Psoas muscle (tissue), 8 donors: ENCODE results near the gene XRRA1. TPM values are rescaled to one million over a fixed set of nuclear protein-coding genes. Genes with fewer than 3 reads are reported as not detected.

ENCODE experiments used
- ATAC-seq, 4 donors: fragments of 200-7000 bp; cut with Tn5 transposase; one replicate each; pipeline ENCODE4 v1.9.1; 2020; ENCODE audit warnings: moderate library complexity in 3 of 4, mild to moderate bottlenecking in 2 of 4
- DNase-seq, 2 donors: peaks; one replicate each; pipeline ENCODE4 v3.0.0-alpha.2; 2020
- H3K27ac ChIP-seq: fragments of 200-600 bp; one replicate; pipeline ENCODE4 v1.8.0; 2022
- H3K27me3 ChIP-seq, 3 donors: fragments of 200-600 bp in 1 of 3; one replicate each; pipeline versions ENCODE4 v1.6.1 to v1.8.0; 2013 to 2022; ENCODE audit warnings: low read length in 2 of 3, mild to moderate bottlenecking in 2 of 3, moderate library complexity in 1 of 3; ENCODE audit not compliant: insufficient read depth in 3 of 3
- H3K36me3 ChIP-seq, 2 donors: fragments of 200-600 bp in 1 of 2; one replicate each; pipeline versions ENCODE4 v1.6.1 to v1.8.0; 2013 to 2022; ENCODE audit warnings: low read depth in 1 of 2, mild to moderate bottlenecking in 1 of 2, moderate library complexity in 1 of 2; ENCODE audit not compliant: insufficient read depth in 1 of 2
- H3K4me1 ChIP-seq: fragments of 200-600 bp; one replicate; pipeline ENCODE4 v1.8.0; 2022
- H3K4me3 ChIP-seq: fragments of 200-600 bp; one replicate; pipeline ENCODE4 v1.8.0; 2022; ENCODE audit warnings: mild to moderate bottlenecking
- H3K9me3 ChIP-seq: fragments of 200-600 bp; one replicate; pipeline ENCODE4 v1.8.0; 2022
- CTCF ChIP-seq: fragments of 200-600 bp; IDR thresholded peaks from one replicate; pipeline ENCODE4 v1.8.0; 2022; ENCODE audit warnings: antibody characterized with exemption
- WGBS, 3 donors: extraction: QIAGEN DNeasy Blood & Tissue Kit; methylation state at CpG; one replicate each; pipeline versions ENCODE4 v1.1.6 to v1.1.7; 2013; 5-methylcytosine and 5-hydroxymethylcytosine counted together
- intact Hi-C, 2 donors: fragments of 100-400 bp; cut with DNase I; formaldehyde crosslinking; loops; one replicate each; pipeline versions ENCODE4 v1.11.0 to v1.14.2; 2022
- polyA plus RNA-seq, 3 donors: library from polyadenylated mRNA; stranded (reverse); fragments of 200-250 nt; gene quantifications; one replicate each; pipeline ENCODE4 v1.2.3, GENCODE V29; 2013
- total RNA-seq, 4 donors: library from RNA; stranded (reverse); fragmentation: NEBNext Ultra II Directional in 2 of 4; extraction: Animal tissue kit (Norgen Biotek cat#: 25700) in 2 of 4; gene quantifications; one replicate each; pipeline versions ENCODE4 v1.2.1 to v1.2.4, GENCODE V29; 2021 to 2023
- donor health status: healthy with polysubstance abuse.
- donor health status: DM: no; HTN: no; CAD: no; lungs with moderate emphysema.
- donor health status: Bipolar disorder and iron deficiency.
- donor health status: healthy.
- donor health status: DM: yes; HTN: yes; CAD: no.
- donor health status: DM: no; HTN: no; CAD: no.
- donor health status: DM: no; HTN: no; CAD: no.
- donor health status: DM: yes; HTN: yes; CAD: no.

The XRRA1 gene
- total and polyA plus RNA-seq, 7 donors, result 3.1 to 15.1 (median 6.9) TPM

- ATAC-seq (no peak), DNase-seq (no peak)
- 90 to 91% (median 91%) methylated on average over 5 of the region's 5 CpGs for WGBS, 3 donors
- no peaks in the 10 kb centered on the region for H3K9me3 ChIP-seq
- no peak overlapping the region for H3K4me3 ChIP-seq
- no peaks in the 10 kb centered on the region for H3K4me1 ChIP-seq
- H3K27me3 ChIP-seq, result no peaks in the 10 kb centered on the region
- H3K36me3 ChIP-seq, result peaks cover 14 to 84% of the 10 kb centered on the region in 2 donors
- H3K27ac ChIP-seq, result no peak overlapping the region
- intact Hi-C loops, result no loop called here
- TF ChIP-seq CTCF, result no peak
These were observed 11.9 kb downstream of the XRRA1 start for GRCh38 chr11:74936976-74937375.

- ATAC-seq (no peak), DNase-seq (no peak)
- Histone ChIP-seq H3K4me3 (no peak overlapping the region), H3K36me3 (peaks cover 14 to 88% of the 10 kb centered on the region in 2 donors), H3K9me3 (no peaks in the 10 kb centered on the region), H3K4me1 (no peaks in the 10 kb centered on the region), H3K27ac (no peak overlapping the region), H3K27me3 (no peaks in the 10 kb centered on the region)
- intact Hi-C loops, result no loop called here
- no peak for TF ChIP-seq CTCF
- 59 to 81% (median 76%) methylated on average over 2 of the region's 2 CpGs for WGBS, 3 donors
These were observed 12.8 kb downstream of the XRRA1 start for GRCh38 chr11:74936087-74936486.

GRCh38 chr11:74935285-74935684 is 13.6 kb downstream of the XRRA1 start:
- DNase-seq, result no peak
- no peaks in the 10 kb centered on the region for H3K4me1 ChIP-seq
- H3K36me3 ChIP-seq, result peaks cover 7 to 83% of the 10 kb centered on the region in 2 donors
- WGBS, 3 donors, result 66 to 78% (median 78%) methylated on average over 2 of the region's 2 CpGs
- H3K4me3 ChIP-seq, result no peak overlapping the region
- H3K27ac ChIP-seq, result no peak overlapping the region
- H3K27me3 ChIP-seq, result no peaks in the 10 kb centered on the region
- intact Hi-C loops, result no loop called here
- no peak for TF ChIP-seq CTCF
- no peaks in the 10 kb centered on the region for H3K9me3 ChIP-seq
- no peak for ATAC-seq

- Histone ChIP-seq H3K27me3 (no peaks in the 10 kb centered on the region), H3K9me3 (no peaks in the 10 kb centered on the region), H3K36me3 (peaks cover 7 to 67% of the 10 kb centered on the region in 2 donors), H3K27ac (no peak overlapping the region), H3K4me1 (no peaks in the 10 kb centered on the region), H3K4me3 (no peak overlapping the region)
- no peak for TF ChIP-seq CTCF
- DNase-seq (no peak), ATAC-seq (no peak)
- intact Hi-C loops, result loop anchor here (2.0 to 5.0 kb wide), 2 partner anchors 203 to 309 kb away; partner anchors contain the start of gene TPBGL (in 1 of the 2)
- 97 to 99% (median 98%) methylated on average over 2 of the region's 2 CpGs for WGBS, 3 donors
These were observed 15.1 kb downstream of the XRRA1 start for GRCh38 chr11:74933765-74934164.

GRCh38 chr11:74932797-74933196 is 16.1 kb downstream of the XRRA1 start:
- Histone ChIP-seq H3K4me3 (no peak overlapping the region), H3K27ac (no peak overlapping the region), H3K4me1 (no peaks in the 10 kb centered on the region), H3K36me3 (peaks cover 7 to 66% of the 10 kb centered on the region in 2 donors), H3K27me3 (no peaks in the 10 kb centered on the region), H3K9me3 (no peaks in the 10 kb centered on the region)
- no peak for TF ChIP-seq CTCF
- no peak for ATAC-seq
- intact Hi-C loops, result loop anchor here (2.0 to 5.0 kb wide), 2 partner anchors 204 to 310 kb away; partner anchors contain the start of gene TPBGL (in 1 of the 2)
- 65 to 86% (median 75%) methylated on average over 2 of the region's 2 CpGs for WGBS, 3 donors
- DNase-seq, result no peak
